ENCODE measurements around the gene TCF7.

TCF7 gene

DNA sequence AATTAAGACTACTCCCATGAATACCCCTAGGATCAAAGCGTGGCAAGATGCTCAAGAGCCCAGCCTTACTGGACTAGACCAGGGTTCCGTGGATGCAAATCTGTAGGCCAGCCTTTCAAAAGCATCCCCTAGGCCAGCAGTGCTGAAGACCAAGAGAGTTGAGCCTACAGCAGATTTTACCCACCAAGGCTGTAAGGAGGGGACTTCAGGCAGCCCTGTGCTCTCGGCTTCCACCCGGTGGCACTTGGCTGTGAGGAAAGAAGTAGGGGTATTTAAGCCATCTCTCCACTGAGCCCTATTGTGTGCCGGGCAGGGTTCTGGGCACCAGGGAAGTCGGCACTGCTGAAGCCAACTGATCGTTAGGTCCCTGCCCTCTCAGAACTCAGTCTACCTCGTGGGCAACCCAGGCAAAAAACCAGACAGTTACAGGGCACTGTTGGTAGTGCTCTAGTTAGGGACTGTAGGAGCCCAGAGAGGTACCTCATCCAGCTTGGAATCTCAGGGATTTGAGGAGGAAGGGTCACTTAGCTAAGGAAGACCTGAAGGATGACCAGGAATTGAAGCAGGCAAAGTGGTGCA, 25.5 kb downstream of the TCF7 start:
- peak overlapping the region; percentile 17 for H3K27ac Mint-ChIP-seq
- no peak overlapping the region for H3K4me3 Mint-ChIP-seq

DNA sequence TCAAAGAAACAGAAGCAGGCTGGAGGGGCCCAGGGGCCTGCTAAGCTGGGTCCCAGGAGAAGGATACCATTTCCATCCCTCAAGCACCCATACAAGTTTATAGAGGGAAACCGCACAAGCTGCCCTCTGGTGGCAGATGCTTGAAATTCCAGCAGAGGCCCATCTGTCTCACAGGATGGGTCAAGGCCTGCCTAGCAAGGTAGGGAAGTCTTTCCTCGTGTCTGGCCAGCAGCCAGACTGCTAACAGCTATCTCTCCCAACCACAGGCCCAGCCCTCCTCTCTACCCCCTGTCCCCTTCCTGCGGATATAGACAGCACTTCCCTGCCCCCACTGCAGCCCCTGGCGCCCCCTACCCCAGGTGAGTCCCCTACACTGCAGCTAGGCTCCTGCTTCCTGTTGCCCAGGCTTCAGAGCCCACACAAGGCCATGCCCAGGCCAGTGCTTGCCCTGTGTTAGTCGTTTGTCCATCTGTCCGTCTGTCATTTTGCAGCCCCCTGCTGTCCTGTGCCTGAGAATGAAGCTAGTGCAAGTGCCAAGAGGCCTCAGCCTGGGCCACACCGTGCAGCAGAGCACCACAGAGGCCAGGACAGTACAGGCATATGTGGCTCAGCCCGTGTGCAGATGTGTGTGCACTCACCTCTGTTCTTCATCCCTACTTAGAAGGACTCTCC, 26.2 kb downstream of the TCF7 start:
- Mint-ChIP-seq H3K36me3 (ENCODE audit: low read depth) (peaks cover 41% of the 10 kb centered on the region), H3K4me1 (ENCODE audit: low read depth) (peaks cover 71% of the 10 kb centered on the region), H3K27ac (peak overlapping the region; percentile 26), H3K4me3 (no peak overlapping the region), H3K9me3 (no peaks in the 10 kb centered on the region), H3K27me3 (no peaks in the 10 kb centered on the region)

More for the DNA sequence above, 25.5 kb downstream of the TCF7 start:
- Mint-ChIP-seq H3K27me3 (no peaks in the 10 kb centered on the region), H3K9me3 (no peaks in the 10 kb centered on the region), H3K36me3 (ENCODE audit: low read depth) (peaks cover 44% of the 10 kb centered on the region), H3K4me1 (ENCODE audit: low read depth) (peaks cover 71% of the 10 kb centered on the region)

GRCh38 chr5:134141331-134142050, 27.0 kb downstream of the TCF7 start:
- no peaks in the 10 kb centered on the region for H3K27me3 Mint-ChIP-seq
- H3K36me3 Mint-ChIP-seq (ENCODE audit: low read depth): peaks cover 41% of the 10 kb centered on the region
- H3K4me1 Mint-ChIP-seq (ENCODE audit: low read depth): peaks cover 68% of the 10 kb centered on the region
- H3K27ac Mint-ChIP-seq: peak overlapping the region; percentile 21
- H3K4me3 Mint-ChIP-seq: no peak overlapping the region
- H3K9me3 Mint-ChIP-seq: no peaks in the 10 kb centered on the region

DNA sequence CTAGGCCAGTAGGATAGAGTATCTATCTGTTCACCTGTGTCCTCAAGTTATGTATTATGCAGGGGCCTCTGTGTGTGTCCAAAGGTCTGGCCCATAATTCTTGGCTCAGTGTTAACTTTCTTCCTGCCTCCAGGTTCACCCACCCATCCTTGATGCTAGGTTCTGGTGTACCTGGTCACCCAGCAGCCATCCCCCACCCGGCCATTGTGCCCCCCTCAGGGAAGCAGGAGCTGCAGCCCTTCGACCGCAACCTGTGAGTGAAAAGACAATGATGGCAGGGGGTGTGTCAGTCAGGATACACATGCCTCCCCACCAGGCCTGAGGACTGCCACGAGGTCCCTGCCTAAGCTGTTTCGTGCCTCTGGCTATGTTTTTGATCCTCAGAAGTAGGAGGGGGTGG, 27.6 kb downstream of the TCF7 start:
- H3K36me3 Mint-ChIP-seq (ENCODE audit: low read depth): peaks cover 41% of the 10 kb centered on the region

DNA sequence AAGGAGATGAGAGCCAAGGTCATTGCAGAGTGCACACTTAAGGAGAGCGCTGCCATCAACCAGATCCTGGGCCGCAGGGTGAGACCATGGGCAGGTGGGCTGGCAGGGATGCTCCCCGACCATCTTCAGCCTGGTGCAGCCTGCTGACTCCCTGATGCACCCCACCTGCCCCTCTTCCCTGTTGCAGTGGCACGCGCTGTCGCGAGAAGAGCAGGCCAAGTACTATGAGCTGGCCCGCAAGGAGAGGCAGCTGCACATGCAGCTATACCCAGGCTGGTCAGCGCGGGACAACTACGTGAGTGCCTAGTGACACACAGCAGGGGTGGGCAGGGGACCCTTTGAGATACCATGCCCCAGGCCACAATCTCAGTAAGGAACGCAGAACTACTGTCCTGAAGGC, 28.3 kb downstream of the TCF7 start:
- Mint-ChIP-seq H3K27me3 (no peaks in the 10 kb centered on the region), H3K9me3 (no peaks in the 10 kb centered on the region), H3K4me1 (ENCODE audit: low read depth) (peaks cover 55% of the 10 kb centered on the region), H3K27ac (no peak overlapping the region), H3K36me3 (ENCODE audit: low read depth) (peaks cover 41% of the 10 kb centered on the region), H3K4me3 (no peak overlapping the region)

More for the DNA sequence above, 27.6 kb downstream of the TCF7 start:
- Mint-ChIP-seq H3K9me3 (no peaks in the 10 kb centered on the region), H3K4me1 (ENCODE audit: low read depth) (peaks cover 63% of the 10 kb centered on the region), H3K27me3 (no peaks in the 10 kb centered on the region), H3K27ac (no peak overlapping the region), H3K4me3 (no peak overlapping the region)

DNA sequence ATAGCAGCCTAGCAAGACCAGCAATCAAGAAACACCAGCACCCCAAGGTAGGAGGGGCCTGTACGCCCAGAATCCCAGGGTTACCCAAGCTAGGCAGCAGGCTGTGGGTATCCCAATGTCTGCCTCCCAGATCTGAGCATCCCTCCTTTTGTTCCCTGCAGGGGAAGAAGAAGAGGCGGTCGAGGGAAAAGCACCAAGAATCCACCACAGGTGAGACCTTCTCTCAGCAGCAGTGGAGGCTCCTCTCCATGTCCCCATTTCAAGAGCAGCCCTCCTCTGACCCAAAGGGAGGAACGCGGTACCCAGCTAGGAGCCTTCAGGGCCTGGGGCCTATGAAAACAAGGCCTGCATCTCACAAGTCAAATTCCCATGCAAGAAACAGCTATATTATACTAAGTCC, 28.9 kb downstream of the TCF7 start:
- peaks cover 49% of the 10 kb centered on the region for H3K4me1 Mint-ChIP-seq (ENCODE audit: low read depth)
- no peak overlapping the region for H3K27ac Mint-ChIP-seq
- peaks cover 41% of the 10 kb centered on the region for H3K36me3 Mint-ChIP-seq (ENCODE audit: low read depth)
- no peaks in the 10 kb centered on the region for H3K9me3 Mint-ChIP-seq
- no peaks in the 10 kb centered on the region for H3K27me3 Mint-ChIP-seq
- no peak overlapping the region for H3K4me3 Mint-ChIP-seq

DNA sequence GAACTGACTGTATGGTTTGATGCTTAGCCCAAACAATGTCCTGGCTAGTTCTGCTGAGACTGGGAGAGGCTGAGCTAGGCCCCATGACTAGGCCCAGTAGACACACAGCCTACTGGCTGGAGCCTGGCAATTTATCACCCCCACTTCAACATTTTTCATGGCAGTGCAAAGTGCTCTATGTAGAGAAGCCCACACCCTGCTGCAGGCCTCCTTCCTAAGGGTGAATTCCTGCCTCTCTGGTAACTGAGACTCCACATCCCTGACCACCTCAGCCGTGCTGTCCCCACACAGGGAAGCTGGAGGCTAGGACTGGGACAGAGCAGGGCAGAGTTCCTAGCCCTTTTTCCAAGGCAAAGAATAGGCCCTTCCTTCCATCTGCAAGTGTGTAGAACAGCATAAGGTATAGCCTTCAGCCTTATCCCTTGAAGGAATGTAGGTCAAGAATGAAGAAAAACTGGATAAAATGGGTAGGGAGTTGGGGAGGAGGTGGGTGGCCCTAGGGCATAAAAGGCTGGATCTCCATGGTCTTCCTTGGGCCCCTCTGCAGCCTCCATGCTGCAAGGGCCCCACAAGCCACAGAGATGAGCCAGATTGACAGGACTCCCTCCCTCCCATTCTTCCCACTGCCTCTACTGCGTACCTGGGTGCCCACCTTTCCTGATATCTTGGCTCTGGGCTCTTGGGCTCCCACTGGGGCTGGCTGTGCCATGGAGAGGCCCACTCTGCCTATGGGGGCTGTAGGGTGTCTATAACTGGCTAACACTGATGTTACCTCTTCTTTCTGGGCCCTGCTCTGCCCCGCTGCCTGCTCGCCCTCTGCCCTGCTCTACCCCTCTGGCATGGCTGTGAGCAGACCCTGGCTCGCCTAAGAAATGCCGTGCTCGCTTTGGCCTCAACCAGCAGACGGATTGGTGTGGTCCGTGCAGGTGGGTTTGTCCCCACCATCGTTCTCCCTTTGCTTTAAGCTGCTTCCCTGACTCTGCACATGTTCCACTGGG, 29.8 kb downstream of the TCF7 start:
- H3K27me3 Mint-ChIP-seq: no peaks in the 10 kb centered on the region
- H3K9me3 Mint-ChIP-seq: no peaks in the 10 kb centered on the region
- H3K36me3 Mint-ChIP-seq (ENCODE audit: low read depth): peaks cover 46% of the 10 kb centered on the region
- H3K4me3 Mint-ChIP-seq: no peak overlapping the region
- peak overlapping the region; percentile 85 for H3K27ac Mint-ChIP-seq
- peaks cover 41% of the 10 kb centered on the region for H3K4me1 Mint-ChIP-seq (ENCODE audit: low read depth)

- H3K4me1 Mint-ChIP-seq (ENCODE audit: low read depth): peaks cover 38% of the 10 kb centered on the region
- H3K27me3 Mint-ChIP-seq: no peaks in the 10 kb centered on the region
- no peak overlapping the region for H3K4me3 Mint-ChIP-seq
These were observed 30.7 kb downstream of the TCF7 start for GRCh38 chr5:134145041-134145757.

DNA sequence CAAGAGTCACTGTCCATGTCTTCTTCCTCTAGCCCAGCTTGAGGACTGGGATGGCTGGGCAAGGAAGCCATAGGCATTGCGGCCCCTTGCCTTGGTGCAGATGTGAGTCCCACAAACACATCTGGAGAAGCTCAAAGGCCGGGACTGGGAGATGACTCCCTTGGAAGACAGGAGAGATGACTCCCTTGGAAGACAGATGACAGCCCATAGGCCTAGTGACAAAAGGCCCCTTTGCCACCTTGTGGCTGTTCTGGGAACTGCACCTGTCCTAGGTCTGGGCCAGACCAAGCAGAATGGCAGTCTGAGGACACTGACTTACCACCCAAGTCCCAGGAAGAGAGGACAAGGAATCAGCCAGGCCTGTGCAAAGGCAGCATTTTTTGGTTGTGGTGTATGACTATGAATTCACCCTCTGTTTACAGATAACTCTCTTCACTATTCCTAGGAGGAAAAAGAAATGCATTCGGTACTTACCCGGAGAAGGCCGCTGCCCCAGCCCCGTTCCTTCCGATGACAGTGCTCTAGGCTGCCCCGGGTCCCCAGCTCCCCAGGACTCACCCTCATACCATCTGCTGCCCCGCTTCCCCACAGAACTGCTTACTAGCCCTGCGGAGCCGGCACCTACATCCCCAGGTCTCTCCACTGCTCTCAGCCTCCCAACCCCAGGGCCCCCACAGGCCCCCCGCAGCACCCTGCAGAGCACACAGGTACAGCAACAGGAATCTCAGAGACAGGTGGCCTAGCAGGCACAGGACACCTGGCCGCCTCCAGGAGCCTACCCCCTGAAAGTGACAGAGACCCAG, 31.5 kb downstream of the TCF7 start:
- Mint-ChIP-seq H3K27ac (peak overlapping the region; percentile 67), H3K27me3 (no peaks in the 10 kb centered on the region), H3K4me3 (no peak overlapping the region), H3K36me3 (ENCODE audit: low read depth) (peaks cover 54% of the 10 kb centered on the region), H3K4me1 (ENCODE audit: low read depth) (peaks cover 37% of the 10 kb centered on the region), H3K9me3 (no peaks in the 10 kb centered on the region)

More at GRCh38 chr5:134145041-134145757, 30.7 kb downstream of the TCF7 start:
- peak overlapping the region; percentile 85 for H3K27ac Mint-ChIP-seq
- H3K9me3 Mint-ChIP-seq: no peaks in the 10 kb centered on the region
- H3K36me3 Mint-ChIP-seq (ENCODE audit: low read depth): peaks cover 51% of the 10 kb centered on the region

DNA sequence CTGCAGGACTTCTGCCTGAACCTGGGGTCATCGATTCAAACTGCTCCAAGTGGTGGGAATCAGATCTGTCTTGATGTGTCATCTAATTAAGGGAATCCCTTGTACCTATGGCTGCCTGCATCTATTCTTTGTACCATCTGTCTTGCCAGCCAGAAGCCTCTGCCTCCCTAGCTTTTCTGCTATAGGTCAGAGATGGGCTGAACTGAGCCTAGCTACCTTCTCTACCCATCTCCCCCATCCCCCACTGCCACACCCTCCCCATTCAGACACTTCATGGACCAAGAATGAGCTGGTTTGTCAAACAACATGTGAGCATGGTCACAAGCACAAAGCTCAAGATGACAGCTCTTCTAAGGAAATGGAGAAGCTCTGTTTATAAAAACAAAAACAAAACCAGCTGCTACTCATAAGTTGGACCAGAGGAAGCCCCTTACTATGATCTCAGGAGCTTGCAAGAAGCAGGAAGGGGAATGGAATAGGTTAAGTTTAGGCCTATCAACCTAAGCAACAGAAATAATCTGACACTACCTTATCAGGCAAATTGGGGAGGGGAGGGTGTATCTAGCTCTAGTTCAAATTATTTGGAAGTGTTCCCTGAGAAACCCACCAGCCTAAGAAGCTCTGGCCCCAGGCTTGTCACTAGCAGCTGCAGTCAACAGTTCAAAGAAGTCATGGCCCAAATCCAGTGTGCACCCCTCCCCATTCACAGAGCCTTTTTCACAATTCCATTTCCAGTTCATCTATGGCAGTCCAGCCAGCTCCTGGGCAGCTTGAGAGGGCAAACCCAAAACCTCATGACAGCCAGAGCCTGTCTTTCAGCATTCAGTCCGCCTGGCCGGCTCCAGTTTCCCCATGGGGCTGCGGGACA, 32.4 kb downstream of the TCF7 start:
- Mint-ChIP-seq H3K4me1 (ENCODE audit: low read depth) (peaks cover 37% of the 10 kb centered on the region), H3K36me3 (ENCODE audit: low read depth) (peaks cover 52% of the 10 kb centered on the region), H3K27ac (no peak overlapping the region)

DNA sequence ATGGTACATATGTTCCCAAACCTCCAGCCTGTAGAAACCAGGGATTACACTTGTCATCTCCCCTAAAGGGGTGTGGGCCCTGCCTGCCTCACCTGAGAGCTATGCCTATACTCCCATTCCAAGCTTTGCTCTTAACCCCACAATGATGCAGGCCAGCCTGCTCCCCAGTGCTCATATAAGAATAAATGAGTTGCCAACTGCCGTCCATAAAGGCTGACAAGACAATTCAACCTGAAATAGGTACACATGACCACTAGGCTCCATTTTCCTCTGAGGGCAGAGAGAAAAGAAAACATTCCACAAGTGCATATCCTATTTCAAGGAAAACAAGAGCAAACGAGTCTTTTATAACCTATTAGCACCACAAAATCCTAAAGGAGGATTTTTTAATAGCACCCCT, 33.8 kb downstream of the TCF7 start:
- Mint-ChIP-seq H3K9me3 (no peaks in the 10 kb centered on the region), H3K27ac (peak overlapping the region; percentile 13), H3K4me1 (ENCODE audit: low read depth) (peaks cover 49% of the 10 kb centered on the region), H3K36me3 (ENCODE audit: low read depth) (peaks cover 55% of the 10 kb centered on the region), H3K4me3 (no peak overlapping the region), H3K27me3 (no peaks in the 10 kb centered on the region)

More for the DNA sequence above, 32.4 kb downstream of the TCF7 start:
- Mint-ChIP-seq H3K9me3 (no peaks in the 10 kb centered on the region), H3K27me3 (no peaks in the 10 kb centered on the region), H3K4me3 (no peak overlapping the region)

DNA sequence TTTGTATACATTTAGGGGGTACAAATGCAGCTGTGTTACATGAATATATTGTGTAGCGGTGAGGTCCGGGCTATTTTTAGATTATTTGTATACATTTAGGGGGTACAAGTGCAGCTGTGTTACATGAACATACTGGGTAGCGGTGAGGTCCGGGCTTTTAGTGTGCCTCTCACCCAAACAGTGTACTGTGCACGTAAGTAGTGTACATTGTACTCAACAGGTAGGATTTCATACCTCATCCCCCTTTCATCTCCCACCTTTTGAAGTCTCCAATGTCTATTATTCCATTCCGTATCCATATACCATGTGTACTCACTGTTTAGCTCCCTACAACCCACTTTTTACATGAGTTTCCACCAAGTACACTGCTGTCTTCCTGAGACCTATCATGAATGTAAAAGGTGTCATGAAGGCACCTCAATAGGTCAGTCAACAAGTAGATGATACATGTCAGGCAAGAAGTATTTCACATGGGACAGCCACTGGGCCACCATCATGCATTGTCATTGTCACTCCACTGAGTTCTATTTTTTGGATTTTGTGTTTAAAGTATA, 34.6 kb downstream of the TCF7 start:
- peak overlapping the region; percentile 47 for H3K27ac Mint-ChIP-seq

More for the DNA sequence above, 34.6 kb downstream of the TCF7 start:
- H3K4me1 Mint-ChIP-seq (ENCODE audit: low read depth): peaks cover 56% of the 10 kb centered on the region
- H3K27me3 Mint-ChIP-seq: no peaks in the 10 kb centered on the region
- peaks cover 62% of the 10 kb centered on the region for H3K36me3 Mint-ChIP-seq (ENCODE audit: low read depth)
- H3K4me3 Mint-ChIP-seq: no peak overlapping the region
- H3K9me3 Mint-ChIP-seq: no peaks in the 10 kb centered on the region

Measured in stimulated activated naive CD8-positive, alpha-beta T cell treated with anti-CD3 and anti-CD28 coated beads, Interleukin-15, Interleukin-2, amounts not matched to agents 100 ng/mL and 50 ng/mL, for 24 hours (primary cell).